ENCODE measurements around the gene GLIS1. TPM values are rescaled to one million over a fixed set of nuclear protein-coding genes. Genes with fewer than 3 reads are reported as not detected.

Gene GLIS1
- total RNA-seq, 1 experiment from 2014 or later, result 0.24 TPM

- ChIA-PET POLR2A (interaction anchor here (0.7 kb wide), 1 partner anchor 113 kb away, joined by 3 read pairs; no protein-coding TSS in a partner anchor), CTCF (interaction anchor here (0.7 to 7.3 kb wide), 4 partner anchors 12 to 1706 kb away, joined by 3 to 62 read pairs (median 6); no protein-coding TSS in a partner anchor)
- no peak for ATAC-seq
- Mint-ChIP-seq H3K9me3 (peaks cover 4% of the 10 kb centered on the region; the same call in 1 of the 2 replicates), H3K27ac (no peak overlapping the region), H3K4me3 (no peak overlapping the region), H3K4me1 (peaks cover 13% of the 10 kb centered on the region), H3K27me3 (ENCODE audit: low read depth) (no peaks in the 10 kb centered on the region; the same call in 1 of the 2 replicates), H3K36me3 (no peaks in the 10 kb centered on the region)
- no peak for TF ChIP-seq ESRRA (CRISPR knock-in tag; IDR thresholded peaks at IDR 0.05; ENCODE audit: borderline replicate concordance)
- TF ChIP-seq OVOL2 (CRISPR knock-in tag; IDR thresholded peaks at IDR 0.05; ENCODE audit: borderline replicate concordance), result no peak
- TF ChIP-seq USF1 (CRISPR knock-in tag; IDR thresholded peaks at IDR 0.05), result no peak
- TF ChIP-seq AFF4 (CRISPR knock-in tag; IDR thresholded peaks at IDR 0.05; ENCODE audit: borderline replicate concordance), result no peak
- TF ChIP-seq ATF2 (CRISPR knock-in tag; IDR thresholded peaks at IDR 0.05; ENCODE audit: borderline replicate concordance, low read depth), result no peak
- TF ChIP-seq, protein P1, sequence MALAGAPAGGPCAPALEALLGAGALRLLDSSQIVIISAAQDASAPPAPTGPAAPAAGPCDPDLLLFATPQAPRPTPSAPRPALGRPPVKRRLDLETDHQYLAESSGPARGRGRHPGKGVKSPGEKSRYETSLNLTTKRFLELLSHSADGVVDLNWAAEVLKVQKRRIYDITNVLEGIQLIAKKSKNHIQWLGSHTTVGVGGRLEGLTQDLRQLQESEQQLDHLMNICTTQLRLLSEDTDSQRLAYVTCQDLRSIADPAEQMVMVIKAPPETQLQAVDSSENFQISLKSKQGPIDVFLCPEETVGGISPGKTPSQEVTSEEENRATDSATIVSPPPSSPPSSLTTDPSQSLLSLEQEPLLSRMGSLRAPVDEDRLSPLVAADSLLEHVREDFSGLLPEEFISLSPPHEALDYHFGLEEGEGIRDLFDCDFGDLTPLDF (CRISPR knock-in tag; IDR thresholded peaks at IDR 0.05), result no peak
- no peak for TF ChIP-seq ELF4 (CRISPR knock-in tag; IDR thresholded peaks at IDR 0.05; ENCODE audit: low read depth)
- TF ChIP-seq ZNF232 (CRISPR knock-in tag; IDR thresholded peaks at IDR 0.05), result no peak
- no peak for TF ChIP-seq SOX15 (CRISPR knock-in tag; IDR thresholded peaks at IDR 0.05)
- TF ChIP-seq ZNF263 (CRISPR knock-in tag; IDR thresholded peaks at IDR 0.05; ENCODE audit: low read depth), result no peak
- no peak for TF ChIP-seq GABPB1 (CRISPR knock-in tag; IDR thresholded peaks at IDR 0.05)
- TF ChIP-seq SP1 (CRISPR knock-in tag; conservative IDR thresholded peaks at IDR 0.05), result no peak
- TF ChIP-seq TEAD1 (CRISPR knock-in tag; IDR thresholded peaks at IDR 0.05), result no peak
- no peak for TF ChIP-seq KAT7 (CRISPR knock-in tag; IDR thresholded peaks at IDR 0.05; ENCODE audit: borderline replicate concordance)
- TF ChIP-seq FOXP1 (CRISPR knock-in tag; IDR thresholded peaks at IDR 0.05; ENCODE audit: borderline replicate concordance), result no peak
- TF ChIP-seq, protein P2, sequence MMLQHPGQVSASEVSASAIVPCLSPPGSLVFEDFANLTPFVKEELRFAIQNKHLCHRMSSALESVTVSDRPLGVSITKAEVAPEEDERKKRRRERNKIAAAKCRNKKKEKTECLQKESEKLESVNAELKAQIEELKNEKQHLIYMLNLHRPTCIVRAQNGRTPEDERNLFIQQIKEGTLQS (CRISPR knock-in tag; conservative IDR thresholded peaks at IDR 0.05), result no peak
- DNase-seq (ENCODE audit: low spot score), result no peak
Measured at GRCh38 chr1:53582211-53583020, 156.5 kb downstream of the GLIS1 start.

DNA sequence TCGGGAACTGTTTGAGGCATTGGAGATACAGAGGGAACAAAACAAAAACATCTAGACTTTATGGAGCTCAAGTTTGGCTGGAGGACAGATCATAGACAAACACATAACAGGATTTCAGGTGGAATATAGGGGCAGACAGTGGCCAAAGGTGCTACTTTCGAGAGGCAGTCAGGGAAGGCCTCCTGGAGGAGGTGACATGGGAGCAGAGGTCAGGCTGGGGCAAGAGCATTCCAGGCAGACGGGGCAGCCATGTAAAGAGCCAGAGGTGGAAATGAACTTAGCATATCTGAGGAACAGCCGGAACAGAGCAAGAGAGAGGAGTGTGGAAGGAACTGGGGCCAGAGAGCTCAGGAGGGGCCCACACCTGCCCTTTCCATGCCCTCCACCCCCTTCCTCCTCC lies 157.5 kb downstream of the GLIS1 start:
- Mint-ChIP-seq H3K9me3 (peaks cover 4% of the 10 kb centered on the region; the same call in 1 of the 2 replicates), H3K27ac (no peak overlapping the region; the same call in 1 of the 2 replicates), H3K4me1 (peaks cover 20% of the 10 kb centered on the region), H3K27me3 (ENCODE audit: low read depth) (no peaks in the 10 kb centered on the region; the same call in 1 of the 2 replicates), H3K4me3 (no peak overlapping the region), H3K36me3 (no peaks in the 10 kb centered on the region)
- ChIA-PET CTCF (interaction anchor here (0.9 to 7.3 kb wide), 3 partner anchors 10 to 96 kb away, joined by 3 to 62 read pairs (median 4); no protein-coding TSS in a partner anchor), POLR2A (no interaction called here)
- ATAC-seq (no peak), DNase-seq (ENCODE audit: low spot score) (no peak)
- TF ChIP-seq ZNF263 (CRISPR knock-in tag; IDR thresholded peaks at IDR 0.05; ENCODE audit: low read depth) (no peak), OVOL2 (CRISPR knock-in tag; IDR thresholded peaks at IDR 0.05; ENCODE audit: borderline replicate concordance) (no peak), FOXJ3 (CRISPR knock-in tag; IDR thresholded peaks at IDR 0.05; ENCODE audit: borderline replicate concordance) (no peak), GRHL2 (CRISPR knock-in tag; IDR thresholded peaks at IDR 0.05; ENCODE audit: insufficient replicate concordance, severe bottlenecking) (no peak), AR (CRISPR knock-in tag; IDR thresholded peaks at IDR 0.05) (no peak), ZNF232 (CRISPR knock-in tag; IDR thresholded peaks at IDR 0.05) (no peak)
- TF ChIP-seq, protein P3, sequence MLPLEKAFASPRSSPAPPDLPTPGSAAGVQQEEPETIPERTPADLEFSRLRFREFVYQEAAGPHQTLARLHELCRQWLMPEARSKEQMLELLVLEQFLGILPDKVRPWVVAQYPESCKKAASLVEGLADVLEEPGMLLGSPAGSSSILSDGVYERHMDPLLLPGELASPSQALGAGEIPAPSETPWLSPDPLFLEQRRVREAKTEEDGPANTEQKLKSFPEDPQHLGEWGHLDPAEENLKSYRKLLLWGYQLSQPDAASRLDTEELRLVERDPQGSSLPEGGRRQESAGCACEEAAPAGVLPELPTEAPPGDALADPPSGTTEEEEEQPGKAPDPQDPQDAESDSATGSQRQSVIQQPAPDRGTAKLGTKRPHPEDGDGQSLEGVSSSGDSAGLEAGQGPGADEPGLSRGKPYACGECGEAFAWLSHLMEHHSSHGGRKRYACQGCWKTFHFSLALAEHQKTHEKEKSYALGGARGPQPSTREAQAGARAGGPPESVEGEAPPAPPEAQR (CRISPR knock-in tag; IDR thresholded peaks at IDR 0.05), result no peak
